DND-41 (cell line): ENCODE measurements around the gene ZBTB8A.

ENCODE experiments used
- CTCF ChIP-seq: IDR thresholded peaks from 2 replicates; pipeline ENCODE4 v1.5.1; 2012; ENCODE audit warnings: borderline replicate concordance, low read length, moderate library complexity, mild to moderate bottlenecking; ENCODE audit not compliant: poor library complexity, severe bottlenecking; ENCODE audit errors: extremely low read depth
- EZH2 ChIP-seq: IDR thresholded peaks from 3 replicates; pipeline ENCODE4 v1.6.1; 2012; ENCODE audit warnings: borderline replicate concordance, low read depth, mild to moderate bottlenecking, moderate library complexity, low read length, inconsistent platforms; ENCODE audit not compliant: severe bottlenecking

DNA sequence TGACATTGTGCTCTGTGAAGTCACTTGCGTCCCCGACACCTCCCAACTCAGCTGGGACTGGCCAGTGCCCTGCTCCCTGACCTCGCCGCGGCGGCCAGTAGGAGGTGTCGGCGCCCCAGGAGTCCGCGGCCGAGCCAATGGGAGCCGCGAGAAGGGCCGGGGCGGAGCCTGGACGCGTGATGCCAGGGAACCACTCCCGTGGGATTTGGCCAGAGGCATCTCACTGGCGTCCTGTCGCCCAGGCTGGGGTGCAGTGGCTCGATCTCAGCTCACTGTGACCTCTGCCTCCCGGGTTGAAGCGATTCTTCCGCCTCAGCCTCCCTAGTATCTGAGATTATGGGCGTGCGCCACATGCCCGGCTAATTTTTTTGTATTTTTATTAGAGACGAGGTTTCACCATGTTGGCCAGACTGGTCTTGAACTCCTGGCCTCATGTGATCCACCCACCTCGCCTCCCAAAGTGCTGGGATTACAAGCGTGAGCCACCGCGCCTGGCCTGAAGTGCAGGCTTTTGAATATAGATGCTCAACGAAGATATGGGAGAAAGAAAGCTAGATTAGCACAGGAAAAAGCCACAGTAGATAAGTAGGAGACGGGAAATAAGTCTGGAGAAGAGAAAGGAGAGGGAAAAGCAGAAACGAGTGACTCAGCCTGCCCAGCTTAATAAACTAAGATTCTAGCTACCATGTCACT, 73.1 kb downstream of the ZBTB8A start:
- TF ChIP-seq CTCF = no peak
- no peak for TF ChIP-seq EZH2
